CD4-positive, alpha-beta T cell treated with Interleukin-15 for 4 hours (primary cell): Measurements from ENCODE around the gene FHL2.
A peak's percentile ranks its signal among the peaks of the same experiment; 100 is the strongest.
"Not testable (repeated sequence)": the region's sequence is repeated elsewhere in the genome, so short reads cannot be mapped to it uniquely, and the experiment has no call there.

Experiments used
- DNase-seq: peaks from one replicate; pipeline ENCODE4 v3.0.0-alpha.2; 2020; ENCODE audit warnings: low spot score

FHL2 gene

GRCh38 chr2:105337122-105338019, 61.5 kb downstream of the FHL2 start, which contains the start of gene C2orf49:
C2orf49 (plus strand) TSS chr2:105337540; CDS start chr2:105337588, 48 bp downstream.
- DNase-seq, result peak; percentile 84

GRCh38 chr2:105336786-105337121, 62.1 kb downstream of the FHL2 start:
- DNase-seq, result no peak

GRCh38 chr2:105335469-105335868, 63.4 kb downstream of the FHL2 start:
- no peak for DNase-seq

GRCh38 chr2:105334211-105334610, 64.6 kb downstream of the FHL2 start:
- no peak for DNase-seq

- no peak for DNase-seq
Observed at GRCh38 chr2:105330681-105331375, 68.0 kb downstream of the FHL2 start.

- peak; percentile 46 for DNase-seq
Observed at GRCh38 chr2:105329561-105330495, 69.0 kb downstream of the FHL2 start, which contains the start of gene TGFBRAP1. TGFBRAP1 (minus strand) TSS chr2:105329735; CDS start chr2:105308301, 21,434 bp downstream.

- no peak for DNase-seq
Observed at GRCh38 chr2:105329197-105329554, 69.7 kb downstream of the FHL2 start.

- no peak for DNase-seq
Observed at GRCh38 chr2:105328281-105329196, 70.3 kb downstream of the FHL2 start.

GRCh38 chr2:105327690-105328089, 71.2 kb downstream of the FHL2 start:
- no peak for DNase-seq

- not testable (repeated sequence) for DNase-seq
Observed at GRCh38 chr2:105327271-105327670, 71.6 kb downstream of the FHL2 start.

- DNase-seq, result no peak
Observed at GRCh38 chr2:105325389-105325963, 73.4 kb downstream of the FHL2 start.

GRCh38 chr2:105324732-105325131, 74.1 kb downstream of the FHL2 start:
- DNase-seq, result no peak

- no peak for DNase-seq
Observed at GRCh38 chr2:105324101-105324500, 74.8 kb downstream of the FHL2 start.

GRCh38 chr2:105323111-105323510, 75.7 kb downstream of the FHL2 start:
- no peak for DNase-seq

- no peak for DNase-seq
Observed at GRCh38 chr2:105321875-105322646, 76.8 kb downstream of the FHL2 start.

- no peak for DNase-seq
Observed at GRCh38 chr2:105320651-105321215, 78.1 kb downstream of the FHL2 start.

- no peak for DNase-seq
Observed at GRCh38 chr2:105317937-105318336, 80.9 kb downstream of the FHL2 start.

GRCh38 chr2:105315314-105315713, 83.5 kb downstream of the FHL2 start:
- no peak for DNase-seq

GRCh38 chr2:105313877-105314276, 85.0 kb downstream of the FHL2 start:
- DNase-seq, result no peak
